Breast epithelium (tissue), 4 donors: ENCODE results near the gene TSPAN4. TPM values are rescaled to one million over a fixed set of nuclear protein-coding genes. Genes with fewer than 3 reads are reported as not detected.

Experiments
- DNase-seq, 2 donors: peaks; one replicate each; pipeline ENCODE4 v3.0.0-alpha.2; 2019; ENCODE audit warnings: low spot score in 2 of 2
- H3K27ac ChIP-seq, 2 donors: fragments of 200-600 bp; sonication (generic) in 1 of 2; one replicate each; pipeline ENCODE4 v1.5.1; 2016 to 2019; ENCODE audit warnings: mild to moderate bottlenecking in 1 of 2
- H3K27me3 ChIP-seq, 2 donors: fragments of 200-600 bp; sonication (generic) in 1 of 2; one replicate each; pipeline versions ENCODE4 v1.5.1 to v1.6.0; 2017 to 2019; ENCODE audit warnings: control low read depth in 1 of 2, mild to moderate bottlenecking in 1 of 2
- H3K36me3 ChIP-seq: fragments of 200-600 bp; one replicate; pipeline ENCODE4 v1.5.1; 2019
- H3K4me1 ChIP-seq, 2 donors: fragments of 200-600 bp; sonication (generic); one replicate each; pipeline ENCODE4 v1.5.1; 2016 to 2019; ENCODE audit warnings: control low read depth in 1 of 2
- H3K4me3 ChIP-seq, 3 donors: fragments of 200-600 bp; sonication (generic); 1 replicate in 2 of 3; 2 replicates in 1 of 3; pipeline ENCODE4 v1.5.1; 2016 to 2019; ENCODE audit warnings: mild to moderate bottlenecking in 3 of 3, moderate library complexity in 2 of 3
- H3K9me3 ChIP-seq, 2 donors: fragments of 200-600 bp; sonication (generic) in 1 of 2; one replicate each; pipeline ENCODE4 v1.5.1; 2016 to 2019; ENCODE audit warnings: control low read depth in 1 of 2
- POLR2A ChIP-seq: fragments of 450-650 bp; IDR thresholded peaks from one replicate; pipeline ENCODE4 v1.6.1; 2016; ENCODE audit warnings: antibody characterized with exemption, mild to moderate bottlenecking, moderate library complexity
- POLR2AphosphoS5 ChIP-seq, 3 donors: sonication (generic); formaldehyde crosslinking; IDR thresholded peaks; one replicate each; pipeline ENCODE4 v1.6.1; 2017; ENCODE audit warnings: antibody characterized with exemption in 3 of 3
- intact Hi-C: fragments of 100-400 bp; cut with DNase I; formaldehyde crosslinking; loops from one replicate; pipeline ENCODE4 v1.15.1; 2023; ENCODE audit warnings: low total_unique reads
- total RNA-seq, 3 donors: library from RNA; depleted of rRNA; stranded (reverse); fragments of >200 nt; gene quantifications; one replicate each; pipeline ENCODE4 v1.1.0, GENCODE V29; 2016
- TF ChIP-seq, protein P1 (sequence below), 3 donors: fragments of 450-650 bp; IDR thresholded peaks; one replicate each; pipeline ENCODE4 v1.5.1; 2016 to 2017; ENCODE audit warnings: antibody characterized with exemption in 3 of 3, mild to moderate bottlenecking in 3 of 3, moderate library complexity in 3 of 3

Gene TSPAN4
- total RNA-seq, 3 donors from 2014 or later, result 72.4 to 217 (median 107) TPM

DNA sequence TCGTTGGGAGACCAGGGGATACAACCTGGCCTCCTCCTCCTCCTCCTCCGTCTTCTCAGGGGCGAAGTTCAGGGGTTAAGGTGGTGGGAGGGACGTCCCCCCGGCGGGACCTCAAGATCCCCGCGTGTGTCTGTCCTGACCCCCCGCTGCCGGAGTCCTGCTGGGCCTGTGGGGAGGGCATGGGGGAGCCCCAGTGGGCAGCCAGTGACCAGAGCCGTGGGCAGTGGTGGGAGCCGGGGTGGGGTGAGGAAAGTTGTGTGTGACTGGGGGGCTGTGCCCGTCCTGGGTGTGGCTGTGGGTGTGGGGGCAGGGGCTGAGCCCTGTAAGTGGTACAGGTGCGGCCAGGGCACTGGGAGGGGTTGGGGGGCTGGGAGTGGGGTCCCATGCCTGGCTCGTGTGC lies 10.1 kb downstream of the TSPAN4 start:
- Histone ChIP-seq H3K36me3 (no peaks in the 10 kb centered on the region), H3K4me1 (peaks cover 13 to 15% of the 10 kb centered on the region in 2 donors), H3K27me3 (no peaks in the 10 kb centered on the region), H3K27ac (peak overlapping the region in 1 of 2 donors; percentile 19), H3K9me3 (no peaks in the 10 kb centered on the region), H3K4me3 (no peak overlapping the region)
- intact Hi-C loops, result loop anchor here (10.0 kb wide), 1 partner anchor 202 kb away; no protein-coding TSS in a partner anchor
- DNase-seq, result no peak
- TF ChIP-seq POLR2A (no peak), POLR2AphosphoS5 (IDR thresholded peaks at IDR 0.05) (no peak)
- TF ChIP-seq, protein P1, sequence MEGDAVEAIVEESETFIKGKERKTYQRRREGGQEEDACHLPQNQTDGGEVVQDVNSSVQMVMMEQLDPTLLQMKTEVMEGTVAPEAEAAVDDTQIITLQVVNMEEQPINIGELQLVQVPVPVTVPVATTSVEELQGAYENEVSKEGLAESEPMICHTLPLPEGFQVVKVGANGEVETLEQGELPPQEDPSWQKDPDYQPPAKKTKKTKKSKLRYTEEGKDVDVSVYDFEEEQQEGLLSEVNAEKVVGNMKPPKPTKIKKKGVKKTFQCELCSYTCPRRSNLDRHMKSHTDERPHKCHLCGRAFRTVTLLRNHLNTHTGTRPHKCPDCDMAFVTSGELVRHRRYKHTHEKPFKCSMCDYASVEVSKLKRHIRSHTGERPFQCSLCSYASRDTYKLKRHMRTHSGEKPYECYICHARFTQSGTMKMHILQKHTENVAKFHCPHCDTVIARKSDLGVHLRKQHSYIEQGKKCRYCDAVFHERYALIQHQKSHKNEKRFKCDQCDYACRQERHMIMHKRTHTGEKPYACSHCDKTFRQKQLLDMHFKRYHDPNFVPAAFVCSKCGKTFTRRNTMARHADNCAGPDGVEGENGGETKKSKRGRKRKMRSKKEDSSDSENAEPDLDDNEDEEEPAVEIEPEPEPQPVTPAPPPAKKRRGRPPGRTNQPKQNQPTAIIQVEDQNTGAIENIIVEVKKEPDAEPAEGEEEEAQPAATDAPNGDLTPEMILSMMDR (IDR thresholded peaks at IDR 0.05), result no peak

DNA sequence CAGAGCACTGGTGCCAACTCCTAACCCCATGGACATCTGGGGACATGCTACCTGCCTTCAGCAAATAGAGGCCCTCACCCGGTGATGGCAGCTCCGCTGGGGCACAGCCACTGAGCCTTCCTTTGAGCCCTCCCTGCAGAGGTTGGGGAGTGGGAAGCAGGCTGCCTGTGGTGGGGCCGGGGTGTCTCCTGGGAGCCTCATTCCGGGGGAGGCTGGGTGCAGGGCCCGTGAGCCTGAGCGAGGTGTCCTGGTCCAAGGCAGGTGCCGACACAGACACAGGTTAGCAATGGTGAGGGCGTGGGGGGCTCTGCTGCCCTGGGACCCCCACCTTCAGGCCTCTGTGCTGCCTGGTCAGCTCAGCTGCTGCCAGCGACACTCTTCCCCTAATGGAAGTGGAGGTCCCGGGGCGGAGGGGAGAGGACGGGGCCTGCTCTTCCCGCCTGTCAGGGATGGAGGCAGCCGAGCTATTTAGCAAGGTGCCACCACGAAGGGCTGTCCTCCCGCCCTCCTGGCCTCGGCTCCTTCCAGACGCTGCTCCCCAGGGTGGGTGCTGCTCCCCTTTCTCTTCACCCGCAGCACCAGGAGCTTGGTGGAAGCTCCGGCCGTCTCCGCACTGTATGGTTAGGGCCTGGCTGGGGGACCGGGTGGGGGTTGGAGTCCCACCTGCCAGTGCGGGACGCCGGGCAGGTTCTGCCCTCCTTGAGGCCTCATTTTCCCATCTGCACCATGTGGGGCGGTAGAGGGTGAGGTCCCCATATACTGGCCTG lies 11.2 kb downstream of the TSPAN4 start:
- no peak overlapping the region for H3K27ac ChIP-seq
- no peak for DNase-seq
- H3K36me3 ChIP-seq, result no peaks in the 10 kb centered on the region
- no peaks in the 10 kb centered on the region for H3K9me3 ChIP-seq
- no peaks in the 10 kb centered on the region for H3K27me3 ChIP-seq
- TF ChIP-seq POLR2AphosphoS5 (IDR thresholded peaks at IDR 0.05), result no peak
- TF ChIP-seq, protein P1 (IDR thresholded peaks at IDR 0.05), result no peak
- no peak for TF ChIP-seq POLR2A
- intact Hi-C loops, result loop anchor here (10.0 kb wide), 1 partner anchor 201 kb away; no protein-coding TSS in a partner anchor
- H3K4me3 ChIP-seq, result no peak overlapping the region
- peaks cover 4 to 10% of the 10 kb centered on the region in 2 donors for H3K4me1 ChIP-seq

- TF ChIP-seq POLR2AphosphoS5 (IDR thresholded peaks at IDR 0.05), result no peak
- TF ChIP-seq, protein P1 (IDR thresholded peaks at IDR 0.05), result no peak
- no peak for DNase-seq
- H3K36me3 ChIP-seq, result no peaks in the 10 kb centered on the region
- intact Hi-C loops, result loop anchor here (10.0 kb wide), 1 partner anchor 200 kb away; no protein-coding TSS in a partner anchor
- no peaks in the 10 kb centered on the region for H3K9me3 ChIP-seq
- no peak overlapping the region for H3K4me3 ChIP-seq
- H3K27me3 ChIP-seq, result no peaks in the 10 kb centered on the region
- peak overlapping the region in 1 of 2 donors; percentile 28 for H3K27ac ChIP-seq
- peaks cover under 1 to 6% of the 10 kb centered on the region in 2 donors for H3K4me1 ChIP-seq
These were observed 12.1 kb downstream of the TSPAN4 start for GRCh38 chr11:854601-855329.

DNA sequence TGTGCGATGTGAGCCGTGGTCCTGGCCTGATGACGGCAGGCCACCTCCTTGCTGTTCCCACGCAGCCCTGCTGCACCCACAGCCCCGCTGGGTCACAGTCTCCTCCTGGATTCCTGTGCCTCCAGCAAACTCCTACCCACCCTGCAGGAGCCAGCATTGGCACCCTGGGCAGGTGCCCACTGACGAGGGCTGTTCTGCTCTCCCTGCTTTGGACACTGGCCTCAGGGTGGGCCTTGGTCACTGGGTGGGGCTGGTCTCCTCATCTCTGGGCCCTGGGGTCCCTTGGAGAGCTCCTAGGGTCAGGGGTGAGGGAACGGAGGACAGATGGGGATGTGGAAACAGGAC lies 12.7 kb downstream of the TSPAN4 start:
- Histone ChIP-seq H3K9me3 (no peaks in the 10 kb centered on the region), H3K4me3 (no peak overlapping the region), H3K27ac (peak overlapping the region in 1 of 2 donors; percentile 28), H3K4me1 (peaks cover under 1 to 4% of the 10 kb centered on the region in 2 donors), H3K36me3 (no peaks in the 10 kb centered on the region), H3K27me3 (no peaks in the 10 kb centered on the region)
- DNase-seq, result no peak
- TF ChIP-seq, protein P1 (IDR thresholded peaks at IDR 0.05), result no peak
- TF ChIP-seq POLR2A (no peak), POLR2AphosphoS5 (IDR thresholded peaks at IDR 0.05) (no peak)
- intact Hi-C loops, result loop anchor here (10.0 kb wide), 1 partner anchor 199 kb away; no protein-coding TSS in a partner anchor

- no peaks in the 10 kb centered on the region for H3K27me3 ChIP-seq
- intact Hi-C loops, result loop anchor here (10.0 kb wide), 1 partner anchor 199 kb away; no protein-coding TSS in a partner anchor
These were observed 13.1 kb downstream of the TSPAN4 start for GRCh38 chr11:855796-856195.

More at GRCh38 chr11:855796-856195, 13.1 kb downstream of the TSPAN4 start:
- no peak overlapping the region for H3K27ac ChIP-seq
- no peaks in the 10 kb centered on the region for H3K9me3 ChIP-seq
- no peak for TF ChIP-seq POLR2A
- TF ChIP-seq, protein P1 (IDR thresholded peaks at IDR 0.05), result no peak
- no peak for TF ChIP-seq POLR2AphosphoS5 (IDR thresholded peaks at IDR 0.05)
- no peak overlapping the region for H3K4me3 ChIP-seq
- peaks cover 0 to 4% of the 10 kb centered on the region in 2 donors for H3K4me1 ChIP-seq
- H3K36me3 ChIP-seq, result no peaks in the 10 kb centered on the region
- no peak for DNase-seq
